Stomach (tissue), 4 donors: Measurements from ENCODE around the gene DLL4.

Experiments
- EP300 ChIP-seq: sonication (generic); formaldehyde crosslinking; IDR thresholded peaks from one replicate; pipeline ENCODE4 v1.6.1; 2017; ENCODE audit warnings: antibody characterized with exemption
- POLR2A ChIP-seq, 4 donors: fragments of 450-650 bp; IDR thresholded peaks; one replicate each; pipeline ENCODE4 v1.6.1; 2016; ENCODE audit warnings: antibody characterized with exemption in 4 of 4, control low read depth in 2 of 4, mild to moderate bottlenecking in 1 of 4, moderate library complexity in 1 of 4
- POLR2AphosphoS5 ChIP-seq, 3 donors: sonication (generic); formaldehyde crosslinking; IDR thresholded peaks; one replicate each; pipeline ENCODE4 v1.6.1; 2016; ENCODE audit warnings: antibody characterized with exemption in 3 of 3
- TF ChIP-seq, protein P1 (sequence below), 7 experiments: fragments of 450-650 bp in 4 of 7; fragments of 200-600 bp in 3 of 7; sonication (generic) in 3 of 7; IDR thresholded peaks; one replicate each; pipeline ENCODE4 v1.5.1; 2016 to 2019; ENCODE audit warnings: antibody characterized with exemption in 7 of 7, control low read depth in 2 of 7, mild to moderate bottlenecking in 1 of 7

- TF ChIP-seq EP300 (no peak), POLR2A (IDR thresholded peaks at IDR 0.05) (no peak), POLR2AphosphoS5 (IDR thresholded peaks at IDR 0.05) (no peak)
- TF ChIP-seq, protein P1, sequence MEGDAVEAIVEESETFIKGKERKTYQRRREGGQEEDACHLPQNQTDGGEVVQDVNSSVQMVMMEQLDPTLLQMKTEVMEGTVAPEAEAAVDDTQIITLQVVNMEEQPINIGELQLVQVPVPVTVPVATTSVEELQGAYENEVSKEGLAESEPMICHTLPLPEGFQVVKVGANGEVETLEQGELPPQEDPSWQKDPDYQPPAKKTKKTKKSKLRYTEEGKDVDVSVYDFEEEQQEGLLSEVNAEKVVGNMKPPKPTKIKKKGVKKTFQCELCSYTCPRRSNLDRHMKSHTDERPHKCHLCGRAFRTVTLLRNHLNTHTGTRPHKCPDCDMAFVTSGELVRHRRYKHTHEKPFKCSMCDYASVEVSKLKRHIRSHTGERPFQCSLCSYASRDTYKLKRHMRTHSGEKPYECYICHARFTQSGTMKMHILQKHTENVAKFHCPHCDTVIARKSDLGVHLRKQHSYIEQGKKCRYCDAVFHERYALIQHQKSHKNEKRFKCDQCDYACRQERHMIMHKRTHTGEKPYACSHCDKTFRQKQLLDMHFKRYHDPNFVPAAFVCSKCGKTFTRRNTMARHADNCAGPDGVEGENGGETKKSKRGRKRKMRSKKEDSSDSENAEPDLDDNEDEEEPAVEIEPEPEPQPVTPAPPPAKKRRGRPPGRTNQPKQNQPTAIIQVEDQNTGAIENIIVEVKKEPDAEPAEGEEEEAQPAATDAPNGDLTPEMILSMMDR (IDR thresholded peaks at IDR 0.05) = no peak
These were observed 57.7 kb downstream of the DLL4 start for GRCh38 chr15:40986820-40987219.
